Measurements from ENCODE around the gene CDC42EP2.

CDC42EP2 gene

DNA sequence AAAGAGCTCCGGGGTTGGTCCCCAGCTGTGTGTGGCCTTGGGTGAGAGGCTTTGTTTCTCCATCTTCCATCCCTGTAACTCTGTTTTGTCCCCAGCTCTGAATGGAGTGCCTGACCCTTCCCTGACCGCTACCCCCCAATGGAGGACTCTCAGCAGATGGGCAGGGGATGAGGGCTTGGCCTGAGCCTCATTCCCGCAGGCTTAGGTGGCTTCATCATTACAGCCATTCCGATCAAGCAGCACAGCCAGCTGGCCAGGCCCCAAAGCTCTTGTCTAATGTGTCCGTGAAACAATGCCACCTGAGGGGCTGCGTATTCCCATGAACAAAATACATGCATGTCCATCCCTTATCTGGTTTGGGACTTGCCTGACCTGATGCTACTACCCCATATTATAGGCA is 3.9 kb upstream of the CDC42EP2 start:
- H3K27me3 ChIP-seq (ENCODE audit: insufficient read depth, poor library complexity, severe bottlenecking) = peaks cover 3% of the 10 kb centered on the region
- no peak overlapping the region for H3K4me3 ChIP-seq (replicated peaks; ENCODE audit: insufficient read depth, low read length)
- no peak overlapping the region for H3K27ac ChIP-seq (replicated peaks)
- TF ChIP-seq, protein P1, sequence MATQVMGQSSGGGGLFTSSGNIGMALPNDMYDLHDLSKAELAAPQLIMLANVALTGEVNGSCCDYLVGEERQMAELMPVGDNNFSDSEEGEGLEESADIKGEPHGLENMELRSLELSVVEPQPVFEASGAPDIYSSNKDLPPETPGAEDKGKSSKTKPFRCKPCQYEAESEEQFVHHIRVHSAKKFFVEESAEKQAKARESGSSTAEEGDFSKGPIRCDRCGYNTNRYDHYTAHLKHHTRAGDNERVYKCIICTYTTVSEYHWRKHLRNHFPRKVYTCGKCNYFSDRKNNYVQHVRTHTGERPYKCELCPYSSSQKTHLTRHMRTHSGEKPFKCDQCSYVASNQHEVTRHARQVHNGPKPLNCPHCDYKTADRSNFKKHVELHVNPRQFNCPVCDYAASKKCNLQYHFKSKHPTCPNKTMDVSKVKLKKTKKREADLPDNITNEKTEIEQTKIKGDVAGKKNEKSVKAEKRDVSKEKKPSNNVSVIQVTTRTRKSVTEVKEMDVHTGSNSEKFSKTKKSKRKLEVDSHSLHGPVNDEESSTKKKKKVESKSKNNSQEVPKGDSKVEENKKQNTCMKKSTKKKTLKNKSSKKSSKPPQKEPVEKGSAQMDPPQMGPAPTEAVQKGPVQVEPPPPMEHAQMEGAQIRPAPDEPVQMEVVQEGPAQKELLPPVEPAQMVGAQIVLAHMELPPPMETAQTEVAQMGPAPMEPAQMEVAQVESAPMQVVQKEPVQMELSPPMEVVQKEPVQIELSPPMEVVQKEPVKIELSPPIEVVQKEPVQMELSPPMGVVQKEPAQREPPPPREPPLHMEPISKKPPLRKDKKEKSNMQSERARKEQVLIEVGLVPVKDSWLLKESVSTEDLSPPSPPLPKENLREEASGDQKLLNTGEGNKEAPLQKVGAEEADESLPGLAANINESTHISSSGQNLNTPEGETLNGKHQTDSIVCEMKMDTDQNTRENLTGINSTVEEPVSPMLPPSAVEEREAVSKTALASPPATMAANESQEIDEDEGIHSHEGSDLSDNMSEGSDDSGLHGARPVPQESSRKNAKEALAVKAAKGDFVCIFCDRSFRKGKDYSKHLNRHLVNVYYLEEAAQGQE (IDR thresholded peaks at IDR 0.05; ENCODE audit: insufficient replicate concordance, low read depth) = no peak
- TF ChIP-seq SPI1 (IDR thresholded peaks at IDR 0.05; ENCODE audit: borderline replicate concordance, low read depth) (no peak), POLR2AphosphoS5 (IDR thresholded peaks at IDR 0.05; ENCODE audit: low read depth) (no peak), GABPA (IDR thresholded peaks at IDR 0.05; ENCODE audit: low read depth) (no peak)
- TF ChIP-seq, protein P2, sequence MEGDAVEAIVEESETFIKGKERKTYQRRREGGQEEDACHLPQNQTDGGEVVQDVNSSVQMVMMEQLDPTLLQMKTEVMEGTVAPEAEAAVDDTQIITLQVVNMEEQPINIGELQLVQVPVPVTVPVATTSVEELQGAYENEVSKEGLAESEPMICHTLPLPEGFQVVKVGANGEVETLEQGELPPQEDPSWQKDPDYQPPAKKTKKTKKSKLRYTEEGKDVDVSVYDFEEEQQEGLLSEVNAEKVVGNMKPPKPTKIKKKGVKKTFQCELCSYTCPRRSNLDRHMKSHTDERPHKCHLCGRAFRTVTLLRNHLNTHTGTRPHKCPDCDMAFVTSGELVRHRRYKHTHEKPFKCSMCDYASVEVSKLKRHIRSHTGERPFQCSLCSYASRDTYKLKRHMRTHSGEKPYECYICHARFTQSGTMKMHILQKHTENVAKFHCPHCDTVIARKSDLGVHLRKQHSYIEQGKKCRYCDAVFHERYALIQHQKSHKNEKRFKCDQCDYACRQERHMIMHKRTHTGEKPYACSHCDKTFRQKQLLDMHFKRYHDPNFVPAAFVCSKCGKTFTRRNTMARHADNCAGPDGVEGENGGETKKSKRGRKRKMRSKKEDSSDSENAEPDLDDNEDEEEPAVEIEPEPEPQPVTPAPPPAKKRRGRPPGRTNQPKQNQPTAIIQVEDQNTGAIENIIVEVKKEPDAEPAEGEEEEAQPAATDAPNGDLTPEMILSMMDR (IDR thresholded peaks at IDR 0.05; ENCODE audit: insufficient read depth, low read length) = no peak
- DNase-seq (ENCODE audit: low read depth in 1 of 2, low spot score in 1 of 2) = no peak

DNA sequence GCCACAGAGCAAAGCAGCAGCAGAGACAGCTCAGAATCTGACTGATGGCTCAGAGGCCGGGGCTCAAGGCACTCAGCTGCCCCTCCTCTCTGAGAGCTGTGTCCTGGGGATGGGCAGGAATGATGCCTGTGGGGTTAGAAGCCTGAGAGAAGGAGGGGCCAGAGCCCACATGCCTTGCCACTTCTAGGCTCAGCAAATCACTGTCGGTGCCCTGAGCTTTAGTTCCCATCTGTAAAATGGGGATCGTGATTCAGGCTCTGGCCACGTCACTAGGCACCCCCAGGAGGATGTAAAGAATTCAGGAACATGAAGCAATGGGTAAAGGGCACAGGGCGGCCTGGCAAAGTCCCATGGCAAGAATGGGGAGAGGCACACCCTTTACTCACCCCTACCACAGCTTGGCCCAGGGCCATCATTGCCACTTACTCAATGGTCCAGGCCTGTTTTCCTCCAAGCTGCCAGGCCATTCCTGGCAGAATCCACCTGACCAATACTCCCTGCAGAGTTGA is 3.4 kb upstream of the CDC42EP2 start:
- H3K27ac ChIP-seq (replicated peaks) = no peak overlapping the region
- DNase-seq (ENCODE audit: low read depth in 1 of 2, low spot score in 1 of 2) = no peak
- TF ChIP-seq, protein P1 (IDR thresholded peaks at IDR 0.05; ENCODE audit: insufficient replicate concordance, low read depth) = no peak
- TF ChIP-seq POLR2AphosphoS5 (IDR thresholded peaks at IDR 0.05; ENCODE audit: low read depth) = peak; percentile 35; the same call in 1 of the 2 replicates
- H3K27me3 ChIP-seq (ENCODE audit: insufficient read depth, poor library complexity, severe bottlenecking) = peaks cover 3% of the 10 kb centered on the region
- no peak overlapping the region for H3K4me3 ChIP-seq (replicated peaks; ENCODE audit: insufficient read depth, low read length)

DNA sequence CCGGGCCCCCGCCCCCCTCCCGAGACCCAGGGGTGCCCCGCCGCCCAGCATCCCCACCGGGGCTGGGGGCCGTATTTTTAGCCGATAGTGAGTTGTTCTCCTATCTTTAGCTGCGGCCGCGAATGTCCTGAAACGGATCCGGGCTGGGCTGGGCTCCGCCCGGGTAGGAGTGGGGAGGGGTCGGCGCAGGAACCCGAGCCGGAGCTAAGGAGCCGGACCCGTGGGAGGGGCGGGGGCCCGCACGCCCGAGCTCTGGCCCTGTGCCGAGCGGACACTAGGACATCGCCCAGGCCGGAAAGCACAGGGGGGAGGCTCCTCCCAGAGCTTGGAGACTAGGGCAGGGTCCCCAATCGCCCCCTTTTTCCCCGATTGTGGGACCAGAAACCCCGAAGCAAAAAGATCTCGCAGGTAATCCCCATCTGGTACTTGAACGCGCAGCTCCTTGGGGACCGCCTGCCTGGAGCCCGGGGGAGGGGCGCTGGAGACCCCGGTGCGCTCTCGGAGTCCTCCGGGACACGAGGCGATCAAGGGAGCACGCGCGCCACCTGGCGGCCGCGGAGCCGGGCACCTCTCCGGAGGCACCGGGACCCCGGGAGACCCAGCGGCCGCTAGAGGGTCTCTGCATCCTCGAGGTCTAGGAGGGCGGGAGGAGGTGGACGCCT is 669 bp downstream of the CDC42EP2 start:
- Histone ChIP-seq H3K27ac (replicated peaks) (no peak overlapping the region), H3K4me3 (replicated peaks; ENCODE audit: insufficient read depth, low read length) (peak overlapping the region; percentile 78), H3K27me3 (ENCODE audit: insufficient read depth, poor library complexity, severe bottlenecking) (peaks cover 3% of the 10 kb centered on the region)
- TF ChIP-seq, protein P2 (IDR thresholded peaks at IDR 0.05; ENCODE audit: insufficient read depth, low read length) = peak; percentile 69
- no peak for TF ChIP-seq GABPA (IDR thresholded peaks at IDR 0.05; ENCODE audit: low read depth)
- DNase-seq (ENCODE audit: low read depth in 1 of 2, low spot score in 1 of 2) = peak in 1 of 2 experiments; percentile 55

DNA sequence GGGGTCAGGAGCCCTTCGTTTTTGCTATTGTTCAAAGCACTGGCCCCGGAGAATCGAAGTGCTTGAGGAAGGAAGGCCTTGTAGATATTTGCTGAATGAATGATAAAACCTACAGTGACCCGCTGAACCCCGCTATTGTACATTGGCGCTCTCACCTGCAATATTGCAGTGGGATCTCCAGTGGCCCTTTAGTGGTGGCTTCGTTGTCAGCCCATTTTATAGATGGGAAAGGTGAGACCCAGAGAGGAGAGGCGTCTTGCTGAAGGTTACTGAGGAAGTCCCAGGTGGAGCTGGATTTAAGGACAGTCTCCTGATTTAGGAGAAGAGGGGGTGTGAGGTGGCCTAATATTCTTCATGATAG is 1.2 kb downstream of the CDC42EP2 start:
- no peak overlapping the region for H3K27ac ChIP-seq (replicated peaks)
- H3K4me3 ChIP-seq (replicated peaks; ENCODE audit: insufficient read depth, low read length) = peak overlapping the region; percentile 78
- H3K27me3 ChIP-seq (ENCODE audit: insufficient read depth, poor library complexity, severe bottlenecking) = peaks cover 3% of the 10 kb centered on the region
- no peak for DNase-seq (ENCODE audit: low read depth in 1 of 2, low spot score in 1 of 2)
- TF ChIP-seq SPI1 (IDR thresholded peaks at IDR 0.05; ENCODE audit: borderline replicate concordance, low read depth) (no peak), POLR2AphosphoS5 (IDR thresholded peaks at IDR 0.05; ENCODE audit: low read depth) (no peak), GABPA (IDR thresholded peaks at IDR 0.05; ENCODE audit: low read depth) (no peak)
- TF ChIP-seq, protein P2 (IDR thresholded peaks at IDR 0.05; ENCODE audit: insufficient read depth, low read length) = no peak
- TF ChIP-seq, protein P1 (IDR thresholded peaks at IDR 0.05; ENCODE audit: insufficient replicate concordance, low read depth) = no peak

All from HL-60 (cell line).